Ovary (tissue), 10 donors: ENCODE results near the gene JMJD7. TPM values are rescaled to one million over a fixed set of nuclear protein-coding genes. Genes with fewer than 3 reads are reported as not detected.

Experiments used
- DNase-seq, 5 donors: peaks; one replicate each; pipeline ENCODE4 v3.0.0-alpha.2; 2019 to 2020
- H3K27ac ChIP-seq, 2 donors: fragments of 200-600 bp; one replicate each; pipeline versions ENCODE4 v1.5.1 to v1.8.0; 2019 to 2022
- H3K27me3 ChIP-seq: fragments of 200-600 bp; one replicate; pipeline ENCODE4 v1.8.0; 2022
- H3K36me3 ChIP-seq: fragments of 200-600 bp; sonication (generic); one replicate; pipeline ENCODE4 v1.5.1; 2019
- H3K4me1 ChIP-seq: one replicate; pipeline ENCODE4 v1.8.1; 2013; ENCODE audit warnings: mild to moderate bottlenecking, moderate library complexity; ENCODE audit not compliant: insufficient read depth
- H3K4me3 ChIP-seq: fragments of 200-600 bp; sonication (generic); one replicate; pipeline ENCODE4 v1.5.1; 2017
- H3K9me3 ChIP-seq, 2 donors: fragments of 200-600 bp in 1 of 2; sonication (generic) in 1 of 2; one replicate each; pipeline versions ENCODE4 v1.5.1 to v1.8.1; 2013 to 2019; ENCODE audit warnings: mild to moderate bottlenecking in 1 of 2, moderate library complexity in 1 of 2
- CTCF ChIP-seq, 3 donors: fragments of 450-650 bp in 2 of 3; fragments of 200-600 bp in 1 of 3; IDR thresholded peaks; one replicate each; pipeline versions ENCODE4 v1.5.1 to v1.8.0; 2016 to 2022; ENCODE audit warnings: antibody characterized with exemption in 3 of 3, mild to moderate bottlenecking in 1 of 3
- EP300 ChIP-seq: sonication (generic); formaldehyde crosslinking; IDR thresholded peaks from one replicate; pipeline ENCODE4 v1.6.1; 2017; ENCODE audit warnings: antibody characterized with exemption
- POLR2A ChIP-seq: fragments of 450-650 bp; IDR thresholded peaks from one replicate; pipeline ENCODE4 v1.6.1; 2017; ENCODE audit warnings: antibody characterized with exemption, mild to moderate bottlenecking, moderate library complexity
- WGBS, 3 donors: extraction: QIAGEN DNeasy Blood & Tissue Kit in 1 of 3; methylation state at CpG; one replicate each; pipeline versions ENCODE4 v1.1.5 to v1.1.7; 2013 to 2017; 5-methylcytosine and 5-hydroxymethylcytosine counted together
- intact Hi-C, 4 donors: fragments of 100-400 bp; cut with DNase I; formaldehyde crosslinking; loops; one replicate each; pipeline versions ENCODE4 v1.11.0 to v1.15.1; 2022 to 2023
- long read RNA-seq, 3 donors: library from polyadenylated mRNA in 2 of 3; unstranded in 2 of 3; transcript quantifications; one replicate each; pipeline ENCODE4 v2.0.0 and lab custom pipeline, GENCODE V29; 2021 to 2026
- polyA plus RNA-seq, 2 donors: library from polyadenylated mRNA; stranded (reverse); fragments of 200-250 nt in 1 of 2; fragments of 350-450 nt in 1 of 2; fragmentation: Illumina TruSeq in 1 of 2; extraction: RNeasy Lipid Tissue Mini Kit (QIAGEN cat#74804) in 1 of 2; gene quantifications; one replicate each; pipeline ENCODE4 v1.2.3, GENCODE V29; 2013 to 2014
- total RNA-seq, 7 donors: library from RNA; depleted of rRNA in 2 of 7; stranded (reverse); fragments of >200 nt in 2 of 7; fragmentation: NEBNext Ultra II Directional in 3 of 7; extraction: Animal tissue kit (Norgen Biotek cat#: 25700) in 3 of 7; gene quantifications; one replicate each; pipeline versions ENCODE4 v1.1.0 to v1.2.4, GENCODE V29; 2016 to 2023
- donor health status: DM: no; HTN: no; CAD: no; lungs with moderate emphysema.
- donor health status: DM: no; HTN: no; CAD: no.
- donor health status: Bipolar disorder and iron deficiency.
- donor health status: DM: yes; HTN: yes; CAD: no.
- donor health status: DM: no; HTN: no; CAD: no.
- donor health status: DM: yes; HTN: yes; CAD: no.

The JMJD7 gene
- 10 to 100 TPM; 13.8 to 21.4 (median 15.6) TPM for total RNA-seq
- polyA plus RNA-seq = 10 to 100 TPM in 1 of 2 donors, 1 to 10 TPM in 1; 3.0 to 11.4 TPM
- long read RNA-seq, donor 1, transcript JMJD7-201 (8 exons, 1,416 nt) = major isoform, 33 of 36 reads
- long read RNA-seq, donor 1, partial matches to known transcripts = 2 of 36 reads
- long read RNA-seq, donor 1, other reads (novel, unspliced or antisense) = 1 of 36 reads
- long read RNA-seq, donor 2, transcript JMJD7-201 (8 exons, 1,416 nt) = major isoform, 5 of 6 reads
- long read RNA-seq, donor 2, partial matches to known transcripts = 0 of 6 reads
- long read RNA-seq, donor 2, other reads (novel, unspliced or antisense) = 0 of 6 reads
- long read RNA-seq, donor 3, partial matches to known transcripts = 9 of 16 reads
- long read RNA-seq, donor 3, other reads (novel, unspliced or antisense) = 1 of 16 reads

GRCh38 chr15:41827880-41828806, at the start of gene JMJD7:
JMJD7 (plus strand) TSS chr15:41828092; CDS start chr15:41828125, 33 bp downstream.
- intact Hi-C loops = no loop called here
- 1% methylated on average over 49 to 66 of the region's 66 CpGs for WGBS, 3 donors

GRCh38 chr15:41778521-41778920, 49.4 kb upstream of the JMJD7 start:
- no peak for DNase-seq
- Histone ChIP-seq H3K27ac (peak overlapping the region in 1 of 2 donors; percentile 39), H3K36me3 (no peaks in the 10 kb centered on the region), H3K27me3 (no peaks in the 10 kb centered on the region), H3K9me3 (no peaks in the 10 kb centered on the region), H3K4me3 (no peak overlapping the region), H3K4me1 (peaks cover 33% of the 10 kb centered on the region)
- WGBS, 3 donors = 2 to 17% (median 14%) methylated on average over 1 of the region's 1 CpG
- intact Hi-C loops = loop anchor here in 1 of 4 donors (10.0 kb wide), 1 partner anchor 136 kb away; no protein-coding TSS in a partner anchor
- no peak for TF ChIP-seq CTCF (IDR thresholded peaks at IDR 0.05)
- no peak for TF ChIP-seq EP300
- TF ChIP-seq POLR2A = no peak

More at GRCh38 chr15:41827880-41828806, at the start of gene JMJD7:
- Histone ChIP-seq H3K27me3 (no peaks in the 10 kb centered on the region), H3K9me3 (no peaks in the 10 kb centered on the region), H3K4me1 (no peaks in the 10 kb centered on the region), H3K36me3 (no peaks in the 10 kb centered on the region), H3K4me3 (peak within 1 kb of the TSS; percentile 85), H3K27ac (peak within 1 kb of the TSS; percentile 3 to 82)
- TF ChIP-seq EP300 (no peak), POLR2A (peak; percentile 80)
- peak; percentile 95 to 98 (median 96) for DNase-seq

- 48 to 63% (median 51%) methylated on average over 4 of the region's 4 CpGs for WGBS, 3 donors
- Histone ChIP-seq H3K27me3 (no peaks in the 10 kb centered on the region), H3K27ac (peak overlapping the region in 1 of 2 donors; percentile 39), H3K4me1 (peaks cover 31% of the 10 kb centered on the region), H3K9me3 (no peaks in the 10 kb centered on the region), H3K36me3 (no peaks in the 10 kb centered on the region), H3K4me3 (no peak overlapping the region)
- no peak for DNase-seq
- TF ChIP-seq EP300 = no peak
- no peak for TF ChIP-seq POLR2A
- TF ChIP-seq CTCF (IDR thresholded peaks at IDR 0.05) = no peak
- intact Hi-C loops = loop anchor here in 1 of 4 donors (10.0 kb wide), 1 partner anchor 135 kb away; no protein-coding TSS in a partner anchor
Observed at GRCh38 chr15:41779662-41780157, 48.2 kb upstream of the JMJD7 start.

GRCh38 chr15:41780266-41780665, 47.6 kb upstream of the JMJD7 start:
- H3K9me3 ChIP-seq = no peaks in the 10 kb centered on the region
- TF ChIP-seq EP300 = no peak
- no peak for TF ChIP-seq CTCF (IDR thresholded peaks at IDR 0.05)
- TF ChIP-seq POLR2A = no peak
- DNase-seq = no peak
- no peaks in the 10 kb centered on the region for H3K36me3 ChIP-seq
- intact Hi-C loops = no loop called here
- peak overlapping the region in 1 of 2 donors; percentile 39 for H3K27ac ChIP-seq
- 4 to 17% (median 13%) methylated on average over 2 of the region's 2 CpGs for WGBS, 3 donors
- no peak overlapping the region for H3K4me3 ChIP-seq
- no peaks in the 10 kb centered on the region for H3K27me3 ChIP-seq
- peaks cover 31% of the 10 kb centered on the region for H3K4me1 ChIP-seq
